ENCODE results near the gene C2orf69.
A peak's percentile ranks its signal among the peaks of the same experiment; 100 is the strongest.

C2orf69 gene

GRCh38 chr2:199911052-199911876 is at the start of gene C2orf69:
C2orf69 (plus strand) TSS chr2:199911293; CDS start chr2:199911439, 146 bp downstream.
- Histone ChIP-seq H3K9ac (ENCODE audit: low read depth, low read length) (peak within 1 kb of the TSS; percentile 91), H3K36me3 (ENCODE audit: control insufficient read depth, insufficient read depth, low read length) (peaks cover 26% of the 10 kb centered on the region), H3K27ac (ENCODE audit: low read depth, low read length) (peak within 1 kb of the TSS; percentile 95), H3K4me3 (ENCODE audit: low read depth, low read length) (peak within 1 kb of the TSS; percentile 99), H3K9me3 (ENCODE audit: control insufficient read depth, insufficient read depth, low read length) (peaks cover 8% of the 10 kb centered on the region; the same call in 1 of the 2 replicates), H3K4me1 (ENCODE audit: control insufficient read depth, insufficient read depth, low read length) (peaks cover 13% of the 10 kb centered on the region), H3K27me3 (ENCODE audit: control insufficient read depth, insufficient read depth, low read length) (no peaks in the 10 kb centered on the region)

GRCh38 chr2:199862788-199863187 is 48.3 kb upstream of the C2orf69 start:
- no peak overlapping the region for H3K9ac ChIP-seq (ENCODE audit: low read depth, low read length)
- H3K4me1 ChIP-seq (ENCODE audit: control insufficient read depth, insufficient read depth, low read length): peaks cover 11% of the 10 kb centered on the region
- no peak overlapping the region for H3K27ac ChIP-seq (ENCODE audit: low read depth, low read length)
- no peaks in the 10 kb centered on the region for H3K36me3 ChIP-seq (ENCODE audit: control insufficient read depth, insufficient read depth, low read length)
- H3K27me3 ChIP-seq (ENCODE audit: control insufficient read depth, insufficient read depth, low read length): no peaks in the 10 kb centered on the region
- H3K4me3 ChIP-seq (ENCODE audit: low read depth, low read length): no peak overlapping the region
- H3K9me3 ChIP-seq (ENCODE audit: control insufficient read depth, insufficient read depth, low read length): no peaks in the 10 kb centered on the region

GRCh38 chr2:199865905-199866304 is 45.2 kb upstream of the C2orf69 start:
- H3K27me3 ChIP-seq (ENCODE audit: control insufficient read depth, insufficient read depth, low read length): no peaks in the 10 kb centered on the region
- H3K4me3 ChIP-seq (ENCODE audit: low read depth, low read length): no peak overlapping the region
- no peak overlapping the region for H3K27ac ChIP-seq (ENCODE audit: low read depth, low read length)
- H3K9ac ChIP-seq (ENCODE audit: low read depth, low read length): no peak overlapping the region
- no peaks in the 10 kb centered on the region for H3K36me3 ChIP-seq (ENCODE audit: control insufficient read depth, insufficient read depth, low read length)
- no peaks in the 10 kb centered on the region for H3K9me3 ChIP-seq (ENCODE audit: control insufficient read depth, insufficient read depth, low read length)
- H3K4me1 ChIP-seq (ENCODE audit: control insufficient read depth, insufficient read depth, low read length): peaks cover 40% of the 10 kb centered on the region

GRCh38 chr2:199868431-199869226 is 42.5 kb upstream of the C2orf69 start:
- H3K36me3 ChIP-seq (ENCODE audit: control insufficient read depth, insufficient read depth, low read length): no peaks in the 10 kb centered on the region
- no peaks in the 10 kb centered on the region for H3K27me3 ChIP-seq (ENCODE audit: control insufficient read depth, insufficient read depth, low read length)
- H3K4me1 ChIP-seq (ENCODE audit: control insufficient read depth, insufficient read depth, low read length): peaks cover 40% of the 10 kb centered on the region
- H3K4me3 ChIP-seq (ENCODE audit: low read depth, low read length): peak overlapping the region; percentile 29
- H3K9ac ChIP-seq (ENCODE audit: low read depth, low read length): peak overlapping the region; percentile 52
- H3K9me3 ChIP-seq (ENCODE audit: control insufficient read depth, insufficient read depth, low read length): peaks cover under 1% of the 10 kb centered on the region; the same call in 1 of the 2 replicates
- peak overlapping the region; percentile 91 for H3K27ac ChIP-seq (ENCODE audit: low read depth, low read length)

- H3K4me1 ChIP-seq (ENCODE audit: control insufficient read depth, insufficient read depth, low read length): peaks cover 40% of the 10 kb centered on the region
These were observed 41.9 kb upstream of the C2orf69 start for GRCh38 chr2:199869227-199869541.

GRCh38 chr2:199869653-199870052 is 41.4 kb upstream of the C2orf69 start:
- Histone ChIP-seq H3K36me3 (ENCODE audit: control insufficient read depth, insufficient read depth, low read length) (no peaks in the 10 kb centered on the region), H3K4me1 (ENCODE audit: control insufficient read depth, insufficient read depth, low read length) (peaks cover 40% of the 10 kb centered on the region), H3K9ac (ENCODE audit: low read depth, low read length) (peak overlapping the region; percentile 61), H3K27ac (ENCODE audit: low read depth, low read length) (peak overlapping the region; percentile 91), H3K27me3 (ENCODE audit: control insufficient read depth, insufficient read depth, low read length) (no peaks in the 10 kb centered on the region), H3K4me3 (ENCODE audit: low read depth, low read length) (peak overlapping the region; percentile 43), H3K9me3 (ENCODE audit: control insufficient read depth, insufficient read depth, low read length) (peaks cover 11% of the 10 kb centered on the region)

More at GRCh38 chr2:199869227-199869541, 41.9 kb upstream of the C2orf69 start:
- peaks cover 6% of the 10 kb centered on the region for H3K9me3 ChIP-seq (ENCODE audit: control insufficient read depth, insufficient read depth, low read length)
- peak overlapping the region; percentile 61 for H3K9ac ChIP-seq (ENCODE audit: low read depth, low read length)
- H3K27ac ChIP-seq (ENCODE audit: low read depth, low read length): peak overlapping the region; percentile 91
- no peaks in the 10 kb centered on the region for H3K27me3 ChIP-seq (ENCODE audit: control insufficient read depth, insufficient read depth, low read length)
- no peaks in the 10 kb centered on the region for H3K36me3 ChIP-seq (ENCODE audit: control insufficient read depth, insufficient read depth, low read length)
- H3K4me3 ChIP-seq (ENCODE audit: low read depth, low read length): peak overlapping the region; percentile 43

GRCh38 chr2:199870581-199870980 is 40.5 kb upstream of the C2orf69 start:
- peak overlapping the region; percentile 91 for H3K27ac ChIP-seq (ENCODE audit: low read depth, low read length)
- H3K4me1 ChIP-seq (ENCODE audit: control insufficient read depth, insufficient read depth, low read length): peaks cover 40% of the 10 kb centered on the region
- H3K9ac ChIP-seq (ENCODE audit: low read depth, low read length): no peak overlapping the region
- no peak overlapping the region for H3K4me3 ChIP-seq (ENCODE audit: low read depth, low read length)
- H3K9me3 ChIP-seq (ENCODE audit: control insufficient read depth, insufficient read depth, low read length): peaks cover 19% of the 10 kb centered on the region
- no peaks in the 10 kb centered on the region for H3K27me3 ChIP-seq (ENCODE audit: control insufficient read depth, insufficient read depth, low read length)
- H3K36me3 ChIP-seq (ENCODE audit: control insufficient read depth, insufficient read depth, low read length): no peaks in the 10 kb centered on the region

- peaks cover 16% of the 10 kb centered on the region for H3K4me1 ChIP-seq (ENCODE audit: control insufficient read depth, insufficient read depth, low read length)
- peaks cover 19% of the 10 kb centered on the region for H3K9me3 ChIP-seq (ENCODE audit: control insufficient read depth, insufficient read depth, low read length)
- H3K27ac ChIP-seq (ENCODE audit: low read depth, low read length): no peak overlapping the region
- no peak overlapping the region for H3K9ac ChIP-seq (ENCODE audit: low read depth, low read length)
- no peaks in the 10 kb centered on the region for H3K36me3 ChIP-seq (ENCODE audit: control insufficient read depth, insufficient read depth, low read length)
- H3K4me3 ChIP-seq (ENCODE audit: low read depth, low read length): no peak overlapping the region
- no peaks in the 10 kb centered on the region for H3K27me3 ChIP-seq (ENCODE audit: control insufficient read depth, insufficient read depth, low read length)
These were observed 36.9 kb upstream of the C2orf69 start for GRCh38 chr2:199874209-199874608.

GRCh38 chr2:199875400-199875799 is 35.7 kb upstream of the C2orf69 start:
- Histone ChIP-seq H3K27me3 (ENCODE audit: control insufficient read depth, insufficient read depth, low read length) (no peaks in the 10 kb centered on the region), H3K36me3 (ENCODE audit: control insufficient read depth, insufficient read depth, low read length) (no peaks in the 10 kb centered on the region), H3K4me3 (ENCODE audit: low read depth, low read length) (no peak overlapping the region; the same call in 1 of the 2 replicates), H3K9me3 (ENCODE audit: control insufficient read depth, insufficient read depth, low read length) (peaks cover 19% of the 10 kb centered on the region), H3K9ac (ENCODE audit: low read depth, low read length) (no peak overlapping the region), H3K4me1 (ENCODE audit: control insufficient read depth, insufficient read depth, low read length) (peaks cover 4% of the 10 kb centered on the region), H3K27ac (ENCODE audit: low read depth, low read length) (no peak overlapping the region)

- Histone ChIP-seq H3K27me3 (ENCODE audit: control insufficient read depth, insufficient read depth, low read length) (no peaks in the 10 kb centered on the region), H3K4me1 (ENCODE audit: control insufficient read depth, insufficient read depth, low read length) (no peaks in the 10 kb centered on the region), H3K9me3 (ENCODE audit: control insufficient read depth, insufficient read depth, low read length) (no peaks in the 10 kb centered on the region), H3K9ac (ENCODE audit: low read depth, low read length) (no peak overlapping the region), H3K36me3 (ENCODE audit: control insufficient read depth, insufficient read depth, low read length) (no peaks in the 10 kb centered on the region), H3K27ac (ENCODE audit: low read depth, low read length) (no peak overlapping the region), H3K4me3 (ENCODE audit: low read depth, low read length) (no peak overlapping the region)
These were observed 28.4 kb upstream of the C2orf69 start for GRCh38 chr2:199882667-199883066.

All from HUES48 (cell line).